Astrocyte (in vitro differentiated cells and primary cell): Measurements from ENCODE around the gene GNG2. TPM values are rescaled to one million over a fixed set of nuclear protein-coding genes. Genes with fewer than 3 reads are reported as not detected.
"Not testable (repeated sequence)": the region's sequence is repeated elsewhere in the genome, so short reads cannot be mapped to it uniquely, and the experiment has no call there.

ENCODE experiments used
- DNase-seq: peaks from one replicate; pipeline ENCODE4 v3.0.0-alpha.2; 2010; ENCODE audit warnings: low read depth
- FAIRE-seq: peaks from 2 replicates; lab custom pipeline; 2011; peaks lifted over from hg19 to GRCh38; lab: Jason Lieb, UNC
- H2AFZ ChIP-seq: 2 replicates; pipeline ENCODE4 v1.6.0; 2012; ENCODE audit warnings: low read depth, low read length, inconsistent platforms
- H3K27ac ChIP-seq: 2 replicates; pipeline ENCODE4 v1.5.1; 2011; ENCODE audit warnings: low read depth, low read length, inconsistent platforms
- H3K27me3 ChIP-seq: 2 replicates; pipeline ENCODE4 v1.6.0; 2011; ENCODE audit warnings: low read length, inconsistent platforms; ENCODE audit not compliant: insufficient read depth
- H3K36me3 ChIP-seq: 2 replicates; pipeline ENCODE4 v1.5.1; 2011; ENCODE audit warnings: low read length, inconsistent platforms; ENCODE audit not compliant: insufficient read depth
- H3K4me1 ChIP-seq: 2 replicates; pipeline ENCODE4 v1.5.1; 2011; ENCODE audit warnings: low read length, inconsistent platforms; ENCODE audit not compliant: insufficient read depth
- H3K4me2 ChIP-seq: 2 replicates; pipeline ENCODE4 v1.6.0; 2012; ENCODE audit warnings: low read length, inconsistent platforms
- H3K4me3 ChIP-seq: 2 replicates; pipeline ENCODE4 v1.5.1; 2011; ENCODE audit warnings: low read depth, mild to moderate bottlenecking, low read length, inconsistent platforms; ENCODE audit not compliant: insufficient read depth
- H3K79me2 ChIP-seq: 2 replicates; pipeline ENCODE4 v1.6.0; 2012; ENCODE audit warnings: mild to moderate bottlenecking, low read length, inconsistent platforms; ENCODE audit not compliant: insufficient read depth
- H3K9ac ChIP-seq: 2 replicates; pipeline ENCODE4 v1.6.0; 2012; ENCODE audit warnings: mild to moderate bottlenecking, low read length, inconsistent platforms
- H3K9me3 ChIP-seq: 2 replicates; pipeline ENCODE4 v1.5.1; 2012; ENCODE audit warnings: low read depth, mild to moderate bottlenecking, low read length, inconsistent platforms; ENCODE audit not compliant: insufficient read depth
- H4K20me1 ChIP-seq: 2 replicates; pipeline ENCODE4 v1.6.0; 2012; ENCODE audit warnings: low read length, inconsistent platforms; ENCODE audit not compliant: insufficient read depth
- H3K27ac Mint-ChIP-seq: one replicate; pipeline ENCODE4 v1.8.0; 2021; ENCODE audit warnings: mild to moderate bottlenecking, mixed read lengths; ENCODE audit not compliant: unreplicated experiment
- H3K27me3 Mint-ChIP-seq: one replicate; pipeline ENCODE4 v1.8.0; 2021; ENCODE audit warnings: low read depth, mixed read lengths; ENCODE audit not compliant: unreplicated experiment
- H3K36me3 Mint-ChIP-seq: one replicate; pipeline ENCODE4 v1.8.0; 2021; ENCODE audit warnings: low read depth, mixed read lengths; ENCODE audit not compliant: unreplicated experiment
- H3K4me1 Mint-ChIP-seq: one replicate; pipeline ENCODE4 v1.8.0; 2021; ENCODE audit warnings: low read depth, mixed read lengths; ENCODE audit not compliant: unreplicated experiment
- H3K4me3 Mint-ChIP-seq: one replicate; pipeline ENCODE4 v1.8.0; 2021; ENCODE audit warnings: mild to moderate bottlenecking, moderate library complexity, mixed read lengths; ENCODE audit not compliant: unreplicated experiment
- H3K9me3 Mint-ChIP-seq: one replicate; pipeline ENCODE4 v1.8.0; 2021; ENCODE audit warnings: mild to moderate bottlenecking, mixed read lengths; ENCODE audit not compliant: unreplicated experiment
- EZH2 ChIP-seq: IDR thresholded peaks from 2 replicates; pipeline ENCODE4 v1.6.1; 2012; ENCODE audit warnings: mild to moderate bottlenecking, low read length, inconsistent platforms; ENCODE audit not compliant: insufficient read depth
- total RNA-seq: library from RNA; stranded (reverse); gene quantifications from 2 replicates; pipeline ENCODE4 v1.2.1, GENCODE V29; 2021
- TF ChIP-seq, protein P1 (sequence below): IDR thresholded peaks from 2 replicates; pipeline ENCODE4 v1.5.1; 2011; ENCODE audit warnings: low read depth, mild to moderate bottlenecking, inconsistent platforms, low read length, moderate library complexity; ENCODE audit not compliant: insufficient read depth

The GNG2 gene
- total RNA-seq, 1 donor from 2014 or later, result 7.3 TPM

- Histone ChIP-seq H3K9ac (no peak overlapping the region), H3K36me3 (no peaks in the 10 kb centered on the region), H4K20me1 (no peaks in the 10 kb centered on the region), H3K4me3 (no peak overlapping the region), H2AFZ (no peak overlapping the region), H3K27me3 (no peaks in the 10 kb centered on the region), H3K4me1 (peaks cover 3% of the 10 kb centered on the region), H3K27ac (no peak overlapping the region), H3K4me2 (no peak overlapping the region), H3K79me2 (no peaks in the 10 kb centered on the region), H3K9me3 (peaks cover 7% of the 10 kb centered on the region)
- no peak for FAIRE-seq
- Mint-ChIP-seq H3K9me3 (peaks cover 3% of the 10 kb centered on the region), H3K4me3 (no peak overlapping the region), H3K4me1 (peaks cover 9% of the 10 kb centered on the region), H3K27me3 (no peaks in the 10 kb centered on the region), H3K36me3 (peaks cover 3% of the 10 kb centered on the region), H3K27ac (no peak overlapping the region)
- TF ChIP-seq EZH2, result no peak
- TF ChIP-seq, protein P1, sequence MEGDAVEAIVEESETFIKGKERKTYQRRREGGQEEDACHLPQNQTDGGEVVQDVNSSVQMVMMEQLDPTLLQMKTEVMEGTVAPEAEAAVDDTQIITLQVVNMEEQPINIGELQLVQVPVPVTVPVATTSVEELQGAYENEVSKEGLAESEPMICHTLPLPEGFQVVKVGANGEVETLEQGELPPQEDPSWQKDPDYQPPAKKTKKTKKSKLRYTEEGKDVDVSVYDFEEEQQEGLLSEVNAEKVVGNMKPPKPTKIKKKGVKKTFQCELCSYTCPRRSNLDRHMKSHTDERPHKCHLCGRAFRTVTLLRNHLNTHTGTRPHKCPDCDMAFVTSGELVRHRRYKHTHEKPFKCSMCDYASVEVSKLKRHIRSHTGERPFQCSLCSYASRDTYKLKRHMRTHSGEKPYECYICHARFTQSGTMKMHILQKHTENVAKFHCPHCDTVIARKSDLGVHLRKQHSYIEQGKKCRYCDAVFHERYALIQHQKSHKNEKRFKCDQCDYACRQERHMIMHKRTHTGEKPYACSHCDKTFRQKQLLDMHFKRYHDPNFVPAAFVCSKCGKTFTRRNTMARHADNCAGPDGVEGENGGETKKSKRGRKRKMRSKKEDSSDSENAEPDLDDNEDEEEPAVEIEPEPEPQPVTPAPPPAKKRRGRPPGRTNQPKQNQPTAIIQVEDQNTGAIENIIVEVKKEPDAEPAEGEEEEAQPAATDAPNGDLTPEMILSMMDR, result no peak
- no peak for DNase-seq
These were observed 41.1 kb downstream of the GNG2 start for GRCh38 chr14:51901475-51902024.

GRCh38 chr14:51905656-51906121 lies 45.3 kb downstream of the GNG2 start:
- Mint-ChIP-seq H3K27ac (peak overlapping the region; percentile 70), H3K4me1 (peaks cover 15% of the 10 kb centered on the region), H3K4me3 (peak overlapping the region; percentile 17)
- DNase-seq, result peak; percentile 89
- not testable (repeated sequence) for H3K36me3 ChIP-seq, H3K27me3 ChIP-seq, H3K36me3 Mint-ChIP-seq, H4K20me1 ChIP-seq, H2AFZ ChIP-seq, H3K9ac ChIP-seq, FAIRE-seq, H3K9me3 Mint-ChIP-seq, H3K4me1 ChIP-seq, H3K27me3 Mint-ChIP-seq, H3K79me2 ChIP-seq, H3K9me3 ChIP-seq
- peak overlapping the region; percentile 20 for H3K4me3 ChIP-seq
- H3K27ac ChIP-seq, result peak overlapping the region; percentile 60
- H3K4me2 ChIP-seq, result peak overlapping the region; percentile 65

- H3K4me3 Mint-ChIP-seq, result peak overlapping the region; percentile 45
- no peak for FAIRE-seq
These were observed 47.7 kb downstream of the GNG2 start for GRCh38 chr14:51908086-51908485.

More at GRCh38 chr14:51908086-51908485, 47.7 kb downstream of the GNG2 start:
- H3K27ac ChIP-seq, result no peak overlapping the region
- Mint-ChIP-seq H3K27me3 (peaks cover 2% of the 10 kb centered on the region), H3K4me1 (peaks cover 15% of the 10 kb centered on the region), H3K27ac (no peak overlapping the region), H3K36me3 (peaks cover 3% of the 10 kb centered on the region), H3K9me3 (no peaks in the 10 kb centered on the region)
- TF ChIP-seq EZH2, result no peak
- TF ChIP-seq, protein P1, result no peak
- peaks cover 7% of the 10 kb centered on the region for H3K9me3 ChIP-seq
- no peak overlapping the region for H3K4me2 ChIP-seq
- DNase-seq, result no peak
- H2AFZ ChIP-seq, result no peak overlapping the region
- peaks cover 3% of the 10 kb centered on the region for H3K4me1 ChIP-seq
- H3K36me3 ChIP-seq, result no peaks in the 10 kb centered on the region
- H4K20me1 ChIP-seq, result no peaks in the 10 kb centered on the region
- H3K79me2 ChIP-seq, result no peaks in the 10 kb centered on the region
- no peak overlapping the region for H3K4me3 ChIP-seq
- no peak overlapping the region for H3K9ac ChIP-seq
- no peaks in the 10 kb centered on the region for H3K27me3 ChIP-seq
